Kasumi-1 (cell line): ENCODE data around the gene CLIP2.
"Not testable (repeated sequence)": the region's sequence is repeated elsewhere in the genome, so short reads cannot be mapped to it uniquely, and the experiment has no call there.

ENCODE experiments used
- DNase-seq, 2 experiments: peaks; one replicate each; lab custom pipeline; 2025; lab: John Stamatoyannopoulos, UW

The CLIP2 gene

DNA sequence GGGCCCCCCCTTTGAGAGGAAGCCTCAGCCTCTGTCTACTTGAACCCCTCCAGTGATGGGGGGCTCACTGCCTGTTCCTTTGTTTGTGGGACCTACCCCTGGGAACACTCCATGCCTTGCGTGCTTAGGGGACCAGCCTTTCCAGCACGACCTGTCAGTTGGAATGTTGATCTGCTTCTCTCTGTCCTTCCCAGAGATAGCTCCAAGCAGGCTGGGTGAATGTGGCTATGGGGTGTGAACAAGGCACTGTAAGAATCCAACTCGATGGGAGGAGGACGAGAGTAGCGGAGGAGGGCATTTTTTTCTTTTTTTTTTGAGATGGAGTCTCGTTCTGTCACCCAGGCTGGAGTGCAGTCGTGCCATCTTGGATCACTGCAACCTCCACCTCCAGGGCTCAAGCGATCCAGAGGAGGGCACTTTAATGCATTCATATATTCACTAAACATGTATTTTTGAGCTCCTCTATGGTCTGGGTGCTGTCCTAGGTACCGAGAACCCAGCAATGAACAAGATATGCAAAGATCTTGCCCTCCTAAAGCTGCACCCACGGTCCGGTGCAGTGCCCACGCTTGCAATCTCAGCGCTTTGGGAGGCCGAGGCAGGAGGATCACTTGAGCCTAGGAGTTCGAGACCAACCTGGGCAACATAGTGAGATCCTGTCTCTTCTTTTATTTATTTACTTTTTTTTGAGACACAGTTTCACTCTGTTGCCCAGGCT lies 8.5 kb downstream of the CLIP2 start:
- no peak for DNase-seq

DNA sequence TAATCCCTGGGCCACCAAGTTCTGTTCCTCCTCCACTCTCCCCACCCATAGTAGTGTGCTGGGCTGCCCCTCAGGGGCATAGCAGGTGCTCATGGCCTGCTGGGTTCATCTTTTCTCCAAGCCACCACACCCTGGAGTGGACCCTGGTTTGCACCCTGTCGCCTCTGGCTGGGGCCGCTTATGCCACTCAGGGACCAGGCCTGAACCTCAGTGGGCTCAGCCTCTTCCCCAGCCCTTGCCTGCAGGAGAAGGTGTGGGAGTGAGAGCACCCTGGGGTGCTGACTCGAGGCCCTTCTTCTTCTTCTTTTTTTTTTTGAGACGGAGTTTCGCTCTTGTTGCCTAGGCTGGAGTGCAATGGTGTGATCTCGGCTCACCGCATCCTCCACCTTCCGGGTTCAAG lies 10.2 kb downstream of the CLIP2 start:
- no peak for DNase-seq

DNA sequence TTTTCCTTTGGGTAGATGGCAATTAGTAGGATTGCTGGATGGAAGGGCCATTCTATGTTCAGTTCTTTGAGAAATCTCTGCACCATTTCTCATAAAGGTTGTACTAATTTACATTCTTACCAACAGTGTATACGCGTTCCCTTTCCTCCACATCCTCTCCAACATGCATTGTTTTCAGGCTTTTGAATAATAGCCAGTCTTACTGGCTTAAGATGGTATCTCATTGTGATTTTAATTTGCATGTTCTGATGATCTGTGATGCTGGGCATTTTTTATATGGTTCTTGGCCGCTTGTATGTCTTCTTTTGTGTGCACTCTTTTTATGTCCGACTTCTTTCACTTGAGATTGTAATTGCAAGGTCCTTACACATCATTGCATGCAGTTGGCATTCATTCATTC lies 11.7 kb downstream of the CLIP2 start:
- DNase-seq = no peak

DNA sequence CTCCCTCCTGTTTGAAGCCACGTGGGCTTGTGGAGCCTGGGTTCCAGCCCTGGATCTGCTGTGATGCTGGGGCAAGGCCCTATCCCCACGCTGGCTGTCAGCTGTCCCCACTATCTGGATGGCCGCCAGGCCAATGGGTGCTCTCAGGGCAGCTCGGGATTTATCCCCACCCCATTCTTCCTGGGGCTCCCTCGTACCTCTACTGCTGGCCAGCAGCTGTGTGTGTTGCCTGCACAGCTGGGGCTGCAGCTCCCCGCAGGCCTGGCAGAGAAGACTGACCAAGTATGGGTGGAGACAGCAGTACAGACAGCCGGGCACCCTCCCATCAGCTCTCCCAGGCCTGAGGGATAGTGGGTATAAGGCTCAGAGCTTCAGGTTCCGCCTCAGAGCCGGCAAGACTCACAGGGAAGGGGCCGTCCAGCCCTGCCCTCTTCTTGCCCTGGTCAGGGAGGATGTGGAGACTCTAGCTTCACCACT lies 13.6 kb downstream of the CLIP2 start:
- no peak for DNase-seq

DNA sequence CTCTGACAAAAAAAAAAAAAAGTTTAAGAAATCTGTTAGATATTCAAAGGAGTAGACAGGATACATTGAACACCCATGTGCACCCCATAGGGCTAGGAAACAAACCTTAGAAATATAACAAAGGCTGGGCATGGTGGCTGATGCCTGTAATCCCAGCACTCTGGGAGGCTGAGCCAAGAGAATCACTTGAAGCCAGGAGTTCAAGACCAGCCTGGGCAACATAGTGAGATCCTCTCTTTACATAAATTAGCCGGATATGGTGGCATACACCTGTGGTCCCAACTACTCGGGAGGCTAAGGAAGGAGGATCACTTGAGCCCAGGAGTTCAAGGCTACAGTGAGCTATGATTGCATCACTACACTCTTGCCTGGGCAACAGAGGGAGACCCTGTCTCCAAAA lies 15.3 kb downstream of the CLIP2 start:
- no peak for DNase-seq

DNA sequence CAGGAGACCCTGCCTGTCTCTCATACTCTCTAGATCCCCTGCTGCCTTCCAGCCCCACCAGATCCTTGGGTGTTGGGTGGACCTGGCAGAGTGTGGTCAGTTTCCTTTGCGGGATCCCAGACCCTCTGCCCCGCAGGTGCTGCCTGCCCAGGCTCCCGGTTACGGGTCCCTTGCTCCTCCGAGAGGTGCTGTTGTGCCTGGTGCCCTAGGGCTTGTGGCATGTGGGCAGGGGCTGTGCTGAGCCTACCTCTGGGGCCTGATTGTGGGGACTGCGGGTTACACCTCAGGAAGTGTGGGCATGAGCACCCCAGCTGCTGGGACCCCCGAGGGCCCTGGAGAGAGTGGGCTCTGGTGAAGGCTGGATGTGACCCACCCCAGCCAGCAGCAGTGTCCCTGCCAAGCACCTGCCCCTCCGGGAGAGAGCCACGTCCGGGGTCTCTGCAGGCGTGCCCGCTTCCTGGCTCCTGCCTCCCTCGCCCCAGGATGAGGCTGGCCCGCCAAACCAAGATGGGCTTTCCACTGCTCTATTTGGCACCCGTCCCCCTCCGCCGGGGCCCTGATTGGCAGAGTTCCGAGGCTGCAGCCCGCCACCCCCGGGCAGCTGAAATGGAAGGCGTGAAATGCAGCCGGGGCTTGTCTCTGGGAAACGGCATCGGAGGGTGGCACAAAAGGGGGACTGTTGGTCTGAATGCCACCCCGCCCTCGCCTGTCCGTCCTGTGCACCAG lies 17.0 kb downstream of the CLIP2 start:
- DNase-seq = no peak

DNA sequence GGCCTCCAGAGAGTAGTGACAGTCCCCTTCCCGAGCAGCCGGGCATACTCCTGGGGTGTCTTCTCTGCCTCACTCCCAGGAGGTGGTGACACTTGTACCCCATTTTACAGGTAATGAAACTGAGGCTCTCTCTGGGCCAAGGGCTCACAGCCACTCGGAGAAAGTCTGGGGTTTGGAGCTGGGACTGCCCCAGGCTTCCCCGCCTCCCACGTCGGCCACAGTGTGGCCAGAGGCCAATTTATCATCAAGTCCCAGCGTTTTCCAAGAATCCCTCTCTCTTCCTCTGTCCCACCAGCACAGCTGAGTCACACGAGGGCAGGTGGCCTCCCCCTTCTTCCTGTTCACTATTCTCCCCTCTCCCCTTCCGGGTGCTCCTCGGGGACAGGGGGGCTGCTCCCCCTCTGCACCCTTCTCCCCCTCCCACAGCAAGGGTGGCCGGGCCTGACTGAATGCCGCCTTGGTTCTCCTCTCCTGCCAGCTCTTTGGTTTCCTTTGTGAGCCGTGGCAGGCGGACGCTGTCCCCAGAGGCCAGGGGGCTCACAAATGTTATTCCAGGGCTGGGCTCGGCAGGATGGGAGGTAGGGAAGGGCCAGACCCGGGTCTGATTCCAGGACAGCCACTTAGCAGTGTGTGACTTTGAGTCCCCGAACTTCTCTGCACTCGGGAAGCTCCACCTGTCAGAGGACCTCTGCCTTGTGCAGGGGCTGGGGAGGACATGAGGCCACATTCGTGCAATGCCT lies 17.7 kb downstream of the CLIP2 start:
- DNase-seq = no peak

DNA sequence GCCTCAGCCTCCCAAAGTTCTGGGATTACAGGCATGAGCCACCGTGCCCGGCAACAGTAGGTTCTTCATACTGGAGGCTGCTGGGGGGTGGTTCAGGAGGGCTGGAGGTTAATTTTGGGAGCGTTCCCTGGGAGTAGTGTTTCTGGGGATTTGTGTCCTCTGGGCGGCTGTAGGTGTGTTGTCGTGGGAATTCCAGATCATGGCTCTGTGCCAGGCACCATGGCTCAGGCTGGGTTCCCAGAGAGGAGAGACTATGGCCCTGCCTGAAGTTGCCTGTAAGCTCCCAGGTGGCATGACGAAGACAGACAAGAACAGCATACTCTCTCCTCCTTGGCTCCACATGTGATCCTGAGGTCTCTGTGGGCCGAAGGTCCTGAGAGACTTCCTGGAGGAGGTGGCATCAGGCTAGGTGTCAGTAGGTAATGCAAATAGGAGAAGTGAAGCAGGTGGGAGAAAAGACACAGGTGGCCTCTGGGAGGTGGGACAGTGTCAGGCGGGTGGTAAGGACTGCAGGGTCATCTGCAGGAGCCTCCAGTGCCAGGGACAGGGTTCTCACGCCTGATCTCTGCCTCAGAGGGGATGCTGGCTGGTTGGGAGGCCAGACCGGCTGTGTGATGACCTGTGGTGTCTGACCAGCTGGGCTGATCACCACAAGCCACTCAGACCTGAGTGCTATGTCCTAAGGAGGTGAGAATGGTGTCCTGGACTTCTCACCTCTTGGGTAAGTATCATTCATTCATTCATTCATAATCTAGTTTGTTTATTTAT lies 18.7 kb downstream of the CLIP2 start:
- DNase-seq = no peak

DNA sequence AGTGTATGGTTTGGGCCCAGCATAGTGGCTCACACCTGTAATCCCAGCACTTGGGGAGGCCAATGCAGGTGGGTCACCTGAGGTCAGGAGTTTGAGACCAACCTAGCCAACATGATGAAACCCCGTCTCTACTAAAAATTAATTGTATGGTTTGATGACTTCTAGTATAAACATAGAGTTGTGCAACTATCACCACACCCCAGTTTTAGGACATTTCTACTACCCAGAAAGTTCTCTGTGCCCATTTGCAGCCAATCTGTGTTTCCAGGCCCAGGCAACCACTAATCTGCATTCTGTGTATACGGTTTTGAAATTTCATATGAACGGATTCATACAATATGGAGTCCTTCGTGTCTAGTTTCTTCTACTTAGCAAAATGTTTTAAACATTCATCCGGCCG lies 20.0 kb downstream of the CLIP2 start:
- no peak for DNase-seq

DNA sequence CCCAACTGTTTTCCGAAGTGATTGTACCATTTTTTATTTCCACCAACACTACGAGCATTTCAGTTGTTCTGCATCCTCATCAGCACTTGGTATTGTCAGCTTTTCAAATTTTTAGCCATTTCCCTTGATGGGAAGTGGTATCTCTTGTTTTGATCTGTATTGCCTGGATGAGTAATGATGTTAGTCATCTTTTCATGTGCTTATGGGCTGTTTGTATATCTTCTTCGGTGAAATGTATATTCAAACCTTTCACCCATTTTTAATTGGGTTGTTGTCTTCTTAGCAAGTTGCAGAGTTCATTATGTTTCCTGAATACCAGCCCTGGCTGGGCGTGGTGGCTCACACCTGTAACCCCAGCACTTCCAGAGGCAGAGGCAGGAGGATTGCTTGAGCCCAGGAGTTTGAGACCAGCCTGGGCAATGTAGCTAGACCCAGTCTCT lies 22.1 kb downstream of the CLIP2 start:
- DNase-seq = no peak

DNA sequence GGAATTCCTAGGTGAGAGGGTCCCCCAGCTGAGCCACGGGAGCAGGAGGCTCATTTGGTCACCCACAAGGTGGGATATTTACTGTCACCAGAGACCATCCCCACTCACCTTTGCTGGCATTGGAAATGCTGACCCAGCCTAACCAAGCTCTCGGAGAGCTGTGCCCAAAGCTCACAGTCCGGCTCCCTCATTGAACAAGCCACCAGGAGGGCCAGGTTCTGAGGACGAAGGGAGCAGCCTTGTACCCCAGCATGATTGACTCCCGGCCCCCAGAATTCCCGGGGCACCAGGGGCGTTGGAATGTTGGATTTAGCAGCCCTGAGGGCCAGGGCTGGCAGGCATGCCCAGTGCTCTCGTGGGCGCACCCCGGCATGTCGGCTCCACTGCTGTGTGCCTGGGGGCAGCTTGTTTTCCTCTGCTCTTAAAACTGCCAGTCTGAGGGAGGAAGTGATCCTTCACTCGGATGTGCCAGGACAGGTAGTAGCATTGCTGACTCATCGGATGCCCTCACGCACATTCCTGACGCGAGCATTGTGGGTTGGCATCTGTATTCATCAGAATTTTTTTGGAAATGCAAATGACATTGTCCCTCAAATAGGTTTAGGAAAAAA lies 23.3 kb downstream of the CLIP2 start:
- DNase-seq = no peak

DNA sequence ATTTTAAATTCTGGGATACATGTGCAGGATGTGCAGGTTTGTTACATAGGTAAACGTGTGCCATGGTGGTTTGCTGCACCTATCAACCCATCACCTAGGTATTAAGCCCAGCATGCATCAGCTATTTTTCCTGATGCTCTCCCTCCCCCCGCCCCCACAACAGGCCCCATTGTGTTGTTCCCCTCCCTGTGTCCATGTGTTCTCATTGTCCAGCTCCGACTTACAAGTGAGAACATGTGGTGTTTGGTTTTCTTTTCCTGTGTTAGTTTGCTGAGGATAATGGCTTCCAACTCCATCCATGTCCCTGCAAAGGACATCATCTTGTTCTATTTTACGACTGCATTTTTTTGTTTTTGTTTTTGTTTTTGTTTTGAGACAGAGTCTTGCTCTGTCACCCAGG lies 26.7 kb downstream of the CLIP2 start:
- not testable (repeated sequence) for DNase-seq

DNA sequence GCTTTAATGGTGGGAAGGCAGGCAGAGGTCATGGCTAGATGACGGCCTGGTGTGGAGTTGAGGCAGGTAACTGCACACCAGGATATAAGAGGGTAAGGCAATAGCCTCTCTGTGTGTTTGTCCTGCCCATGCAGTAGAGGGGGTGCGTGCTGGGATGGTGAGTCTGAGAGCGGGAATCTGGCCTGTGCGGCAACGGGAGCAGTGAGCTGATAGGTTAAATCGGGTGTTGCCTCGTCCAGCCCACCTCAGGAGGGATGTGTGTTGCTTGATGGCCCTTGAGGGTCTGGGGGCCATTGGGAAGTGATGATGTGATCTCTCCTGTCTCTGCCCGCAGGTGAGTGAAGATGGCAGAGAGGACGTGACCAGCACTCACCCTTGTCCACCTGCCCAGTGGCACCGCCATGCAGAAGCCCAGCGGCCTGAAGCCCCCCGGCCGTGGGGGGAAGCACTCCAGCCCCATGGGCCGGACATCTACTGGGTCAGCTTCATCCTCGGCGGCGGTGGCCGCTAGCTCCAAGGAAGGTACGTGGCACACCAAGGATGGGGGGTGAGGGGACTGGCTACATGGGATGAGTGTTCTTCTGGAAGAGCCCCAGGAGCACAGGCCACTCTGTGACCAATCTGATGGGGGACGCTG lies 28.1 kb downstream of the CLIP2 start:
- no peak for DNase-seq

DNA sequence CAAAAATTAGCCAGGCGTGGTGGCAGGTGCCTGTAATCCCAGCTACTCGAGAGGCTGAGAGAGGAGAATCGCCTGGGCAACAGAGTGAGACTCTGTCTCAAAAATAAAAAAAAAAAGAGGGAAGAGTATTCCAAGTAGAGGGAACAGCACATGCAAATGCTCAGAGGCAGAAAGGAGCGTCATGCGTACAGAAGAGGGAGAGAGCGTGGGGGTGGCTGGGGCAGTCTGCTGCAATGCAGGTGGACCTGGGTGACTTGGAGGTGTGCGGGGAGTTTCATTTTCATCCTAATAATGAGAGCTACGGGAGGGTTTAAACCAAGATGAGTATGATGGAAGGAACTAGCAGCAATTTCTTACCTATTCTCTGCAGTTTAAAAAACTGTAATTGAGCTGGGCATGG lies 28.8 kb downstream of the CLIP2 start:
- no peak for DNase-seq

DNA sequence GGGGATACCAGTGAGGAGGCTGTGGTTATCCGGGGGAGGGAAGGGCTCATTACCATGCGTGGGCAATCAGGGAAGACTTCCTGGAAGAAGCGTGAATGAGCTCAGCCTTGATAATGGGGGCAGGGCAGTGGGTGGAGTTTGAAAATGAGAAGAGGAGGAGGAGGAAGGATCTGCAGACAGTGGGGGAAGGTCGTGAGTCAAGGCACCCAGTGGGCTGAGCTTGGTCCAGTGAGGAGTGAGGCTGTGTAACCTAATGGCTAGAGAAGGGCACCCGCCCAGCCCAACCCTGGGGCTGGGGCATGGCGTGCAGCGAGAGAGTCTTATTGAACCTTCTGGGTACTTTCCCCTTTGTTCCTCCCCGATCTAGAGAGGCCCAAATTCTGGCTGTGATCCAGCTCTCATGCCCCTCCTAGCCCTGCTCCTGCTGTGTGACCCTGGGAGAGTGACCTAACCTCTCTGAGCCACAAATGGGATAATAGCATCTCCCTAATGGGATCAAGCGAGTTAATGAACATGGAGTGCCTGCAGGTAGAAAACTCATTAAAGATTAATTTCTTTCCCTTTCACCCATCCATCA lies 31.5 kb downstream of the CLIP2 start:
- DNase-seq = no peak

DNA sequence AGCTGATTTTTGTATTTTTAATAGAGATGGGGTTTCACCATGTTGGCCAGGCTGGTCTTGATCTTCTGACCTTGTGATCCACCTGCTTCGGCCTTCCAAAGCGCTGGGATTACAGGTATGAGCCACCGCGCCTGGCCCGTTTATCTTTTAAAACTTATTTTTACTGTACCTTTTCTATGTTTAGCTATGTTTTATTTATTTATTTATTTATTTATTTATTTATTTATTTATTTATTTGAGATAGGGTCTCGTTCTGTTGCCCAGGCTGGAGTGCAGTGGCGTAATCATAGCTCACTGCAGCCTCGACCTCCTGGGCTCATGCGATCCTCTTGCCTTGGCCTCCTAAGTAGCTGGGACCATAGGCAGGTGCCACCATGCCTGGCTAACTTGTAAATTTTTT lies 33.7 kb downstream of the CLIP2 start:
- DNase-seq = not testable (repeated sequence)

DNA sequence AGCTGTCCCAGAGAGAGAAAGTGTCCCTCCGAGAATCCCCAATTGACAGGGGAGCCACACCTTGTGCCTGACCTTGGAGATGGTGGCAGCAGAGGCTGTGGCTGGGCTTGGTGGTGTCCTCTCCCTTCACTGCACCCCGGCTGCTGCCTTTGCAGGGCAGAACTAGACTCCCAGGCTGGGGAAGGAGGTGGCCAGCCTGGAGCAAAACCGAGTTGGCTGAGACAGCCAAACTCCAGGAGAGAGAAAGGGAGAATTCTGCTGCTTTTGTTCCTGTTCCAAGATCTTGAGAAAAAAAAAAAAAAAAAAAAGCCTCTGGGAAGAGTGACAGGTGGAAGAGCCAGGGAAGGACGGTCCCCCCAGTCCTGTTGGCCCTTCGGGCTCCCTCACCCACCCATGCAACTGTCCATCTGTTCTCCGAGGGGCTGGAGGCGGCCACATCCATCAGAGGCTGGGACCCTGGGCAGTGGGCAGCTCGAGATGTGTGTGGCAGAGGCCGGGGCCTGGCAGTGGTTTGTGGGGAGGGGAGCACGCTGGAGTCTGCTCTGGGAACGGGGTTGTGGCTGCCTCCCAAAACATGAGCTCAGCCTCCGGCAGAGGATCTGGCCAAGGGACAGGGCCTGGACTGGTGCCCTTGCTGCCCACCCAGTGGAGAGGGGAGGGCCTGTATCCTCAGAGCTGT lies 35.5 kb downstream of the CLIP2 start:
- no peak for DNase-seq

DNA sequence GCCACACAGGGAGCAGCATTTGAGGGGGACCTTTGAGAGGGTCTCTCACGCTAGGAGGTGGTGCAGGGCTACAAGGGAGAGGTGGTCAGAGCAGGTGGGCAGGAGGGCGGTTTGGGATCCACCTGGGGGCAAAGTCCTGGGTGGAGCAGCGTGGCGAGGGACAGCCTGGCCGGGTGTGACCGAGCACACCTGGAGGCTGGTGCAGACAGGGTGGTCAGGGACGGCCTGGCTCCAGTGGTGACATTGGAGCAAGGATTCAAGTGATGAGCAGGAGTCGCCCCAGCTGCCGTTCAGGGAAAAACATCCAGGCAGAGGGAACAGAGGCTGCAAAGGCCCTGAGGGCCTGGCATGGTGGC lies 36.0 kb downstream of the CLIP2 start:
- DNase-seq = no peak

DNA sequence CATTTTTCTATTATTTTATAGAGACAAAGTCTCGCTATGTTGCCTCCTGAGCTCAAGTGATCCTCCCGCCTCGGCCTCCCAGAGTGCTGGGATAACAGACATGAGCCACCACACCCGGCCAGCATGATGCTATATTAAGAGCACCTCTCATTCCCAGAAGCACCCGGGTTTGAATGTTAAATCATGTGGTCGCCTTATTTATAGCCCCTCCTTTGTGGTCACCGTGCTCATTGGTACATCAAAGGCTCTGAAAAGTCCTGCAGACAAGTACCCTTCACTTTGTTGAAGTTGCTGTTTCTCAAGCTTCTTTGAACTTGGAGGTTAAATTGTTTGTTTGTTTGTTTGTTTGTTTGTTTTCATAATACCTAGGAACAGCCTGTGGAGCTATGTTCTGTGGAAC lies 40.0 kb downstream of the CLIP2 start:
- DNase-seq = no peak
